Muscle layer of duodenum (tissue), 2 donors: ENCODE measurements around the gene OR2V1.
"Not testable (repeated sequence)": the region's sequence is repeated elsewhere in the genome, so short reads cannot be mapped to it uniquely, and the experiment has no call there.

Experiments
- H3K27ac ChIP-seq: one replicate; pipeline ENCODE4 v1.7.0; 2013; ENCODE audit warnings: mild to moderate bottlenecking, low read length
- H3K27me3 ChIP-seq: one replicate; pipeline ENCODE4 v1.7.0; 2013; ENCODE audit warnings: low read depth, mild to moderate bottlenecking, control low read depth, low read length
- H3K36me3 ChIP-seq, 2 donors: one replicate each; pipeline ENCODE4 v1.7.0; 2013; ENCODE audit warnings: low read length in 2 of 2, control low read depth in 1 of 2, mild to moderate bottlenecking in 1 of 2; ENCODE audit not compliant: insufficient read depth in 2 of 2, control insufficient read depth in 1 of 2
- H3K4me1 ChIP-seq, 2 donors: one replicate each; pipeline ENCODE4 v1.7.0; 2013; ENCODE audit warnings: low read length in 2 of 2, mild to moderate bottlenecking in 2 of 2, control low read depth in 1 of 2, moderate library complexity in 1 of 2; ENCODE audit not compliant: insufficient read depth in 2 of 2, control insufficient read depth in 1 of 2
- H3K4me3 ChIP-seq, 2 donors: one replicate each; pipeline ENCODE4 v1.7.0; 2013; ENCODE audit warnings: low read length in 2 of 2, low read depth in 1 of 2, mild to moderate bottlenecking in 1 of 2
- H3K9me3 ChIP-seq, 2 donors: one replicate each; pipeline ENCODE4 v1.7.0; 2013; ENCODE audit warnings: low read length in 2 of 2, control low read depth in 1 of 2, mild to moderate bottlenecking in 1 of 2; ENCODE audit not compliant: control insufficient read depth in 1 of 2
- donor health status: healthy.

OR2V1 gene, protein sequence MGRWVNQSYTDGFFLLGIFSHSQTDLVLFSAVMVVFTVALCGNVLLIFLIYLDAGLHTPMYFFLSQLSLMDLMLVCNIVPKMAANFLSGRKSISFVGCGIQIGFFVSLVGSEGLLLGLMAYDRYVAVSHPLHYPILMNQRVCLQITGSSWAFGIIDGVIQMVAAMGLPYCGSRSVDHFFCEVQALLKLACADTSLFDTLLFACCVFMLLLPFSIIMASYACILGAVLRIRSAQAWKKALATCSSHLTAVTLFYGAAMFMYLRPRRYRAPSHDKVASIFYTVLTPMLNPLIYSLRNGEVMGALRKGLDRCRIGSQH

GRCh38 chr5:181130832-181131496 lies at the start of gene OR2V1:
Gene OR2V1, minus strand, starts transcription at chr5:181131169. Its CDS starts 5,865 bp downstream, at chr5:181125304.
- Histone ChIP-seq H3K4me1 (no peaks in the 10 kb centered on the region), H3K27me3 (no peaks in the 10 kb centered on the region), H3K4me3 (no peak within 1 kb of the TSS), H3K9me3 (peaks cover 0 to 1% of the 10 kb centered on the region in 2 donors), H3K27ac (no peak within 1 kb of the TSS), H3K36me3 (no peaks in the 10 kb centered on the region)

DNA sequence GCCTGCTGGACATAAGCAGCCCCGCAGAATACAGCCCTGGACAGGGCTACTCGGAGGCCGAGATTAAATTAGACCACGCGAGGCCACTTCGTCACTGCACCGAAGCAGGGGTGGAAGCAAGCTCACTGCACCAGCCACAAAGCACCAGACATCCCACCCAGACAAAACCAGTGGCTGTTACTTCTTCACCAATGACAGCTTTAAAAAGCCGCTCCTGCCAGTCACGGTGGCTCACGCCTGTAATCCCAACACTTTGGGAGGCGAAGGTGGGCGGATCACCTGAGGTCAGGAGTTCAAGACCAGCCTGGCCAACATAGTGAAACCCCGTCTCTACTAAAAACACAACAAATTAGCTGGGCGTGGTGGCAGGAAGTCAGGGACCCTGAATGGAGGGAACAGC lies 46.6 kb upstream of the OR2V1 start:
- H3K27ac ChIP-seq, H3K9me3 ChIP-seq, H3K36me3 ChIP-seq, H3K4me3 ChIP-seq: not testable (repeated sequence)
- Histone ChIP-seq H3K4me1 (peaks cover 0 to 11% of the 10 kb centered on the region in 2 donors), H3K27me3 (peaks cover 17% of the 10 kb centered on the region)

DNA sequence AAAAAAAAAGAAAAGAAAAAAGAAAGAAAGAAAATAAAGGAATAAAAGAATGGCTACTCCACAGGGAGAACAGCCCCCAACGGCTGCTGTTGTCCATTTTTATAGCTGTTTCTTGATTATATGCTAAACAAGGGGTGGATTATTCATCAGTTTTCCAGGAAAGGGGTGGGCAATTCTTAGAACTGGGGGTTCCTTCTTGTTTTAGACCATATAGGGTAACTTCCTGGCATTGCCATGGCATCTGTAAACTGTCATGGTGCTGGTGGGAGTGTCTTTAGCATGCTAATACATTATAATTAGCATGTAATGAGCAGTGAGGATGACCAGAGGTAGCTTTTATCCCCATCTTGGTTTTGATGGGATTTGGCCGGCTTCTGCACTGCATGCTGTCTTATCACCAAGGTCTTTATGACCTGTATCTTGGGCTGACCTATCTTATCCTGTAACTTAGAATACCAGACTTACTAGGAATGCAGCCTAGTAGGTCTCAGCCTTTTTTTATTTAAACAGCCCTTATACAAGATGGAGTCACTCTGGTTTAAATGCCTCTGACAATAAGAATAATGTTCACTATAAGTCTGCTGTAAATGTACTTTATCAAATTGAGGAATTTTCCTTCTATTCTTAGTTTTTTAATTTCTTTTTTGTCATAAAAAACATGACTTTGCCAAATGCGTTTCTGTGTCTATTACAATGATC lies 45.4 kb upstream of the OR2V1 start:
- Histone ChIP-seq H3K9me3 (no peaks in the 10 kb centered on the region), H3K4me1 (peaks cover 0 to 11% of the 10 kb centered on the region in 2 donors), H3K27me3 (peaks cover 26% of the 10 kb centered on the region), H3K27ac (no peak overlapping the region), H3K36me3 (no peaks in the 10 kb centered on the region), H3K4me3 (no peak overlapping the region)

- H3K27ac ChIP-seq, result no peak overlapping the region
- H3K9me3 ChIP-seq, result no peaks in the 10 kb centered on the region
- H3K36me3 ChIP-seq, result no peaks in the 10 kb centered on the region
- no peak overlapping the region for H3K4me3 ChIP-seq
- peaks cover 0 to 18% of the 10 kb centered on the region in 2 donors for H3K4me1 ChIP-seq
- H3K27me3 ChIP-seq, result peaks cover 50% of the 10 kb centered on the region
Measured at GRCh38 chr5:181173420-181174342, 42.7 kb upstream of the OR2V1 start.

DNA sequence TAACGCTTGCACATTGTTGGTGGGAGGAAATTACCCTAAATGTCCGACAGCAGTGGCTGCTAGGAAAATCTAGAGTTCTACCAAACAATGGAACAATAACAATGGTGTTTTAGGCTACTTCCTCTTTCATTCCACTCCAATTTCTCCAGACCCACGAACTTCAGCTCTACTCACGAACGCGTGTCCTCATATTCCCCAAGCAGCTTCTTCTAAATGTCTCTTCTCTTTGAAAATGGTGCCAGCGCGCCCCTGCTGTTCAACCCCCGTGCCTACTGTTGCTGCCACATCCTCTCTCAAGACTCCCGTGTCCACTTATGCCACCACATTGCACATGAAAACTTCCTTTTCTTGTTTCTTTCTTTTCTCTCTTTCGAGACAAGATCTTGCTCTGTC lies 42.1 kb upstream of the OR2V1 start:
- Histone ChIP-seq H3K27me3 (peaks cover 56% of the 10 kb centered on the region), H3K4me1 (peaks cover 0 to 18% of the 10 kb centered on the region in 2 donors), H3K4me3 (no peak overlapping the region), H3K9me3 (no peaks in the 10 kb centered on the region), H3K36me3 (no peaks in the 10 kb centered on the region), H3K27ac (no peak overlapping the region)

DNA sequence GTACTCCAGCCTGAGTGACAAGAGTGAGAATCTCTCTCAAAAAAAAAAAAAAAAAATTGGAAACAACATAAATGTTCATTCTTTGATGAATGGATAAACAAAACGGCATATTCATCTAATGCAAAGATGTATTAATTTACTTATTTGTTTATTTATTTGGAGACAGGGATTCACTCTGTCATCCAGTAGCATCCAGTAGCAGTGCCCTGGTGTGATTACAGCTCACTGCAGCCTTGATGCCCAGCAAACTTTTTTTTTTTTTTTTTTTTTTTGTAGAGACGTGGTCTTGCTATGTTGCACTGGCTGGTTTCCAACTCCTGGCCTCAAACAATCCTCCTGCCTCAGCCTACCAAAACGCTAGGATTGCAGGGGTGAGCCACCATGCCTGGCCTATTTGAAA lies 40.8 kb upstream of the OR2V1 start:
- Histone ChIP-seq H3K27me3 (peaks cover 67% of the 10 kb centered on the region), H3K4me1 (peaks cover 0 to 18% of the 10 kb centered on the region in 2 donors), H3K27ac (no peak overlapping the region)

GRCh38 chr5:181170996-181171395 lies 40.0 kb upstream of the OR2V1 start:
- H3K4me1 ChIP-seq, result peaks cover 0 to 18% of the 10 kb centered on the region in 2 donors
- peaks cover 75% of the 10 kb centered on the region for H3K27me3 ChIP-seq
- H3K4me3 ChIP-seq, result no peak overlapping the region
- H3K9me3 ChIP-seq, result no peaks in the 10 kb centered on the region
- H3K27ac ChIP-seq, result no peak overlapping the region
- H3K36me3 ChIP-seq, result no peaks in the 10 kb centered on the region

More for the DNA sequence above, 40.8 kb upstream of the OR2V1 start:
- H3K9me3 ChIP-seq, result no peaks in the 10 kb centered on the region
- H3K36me3 ChIP-seq, result no peaks in the 10 kb centered on the region
- H3K4me3 ChIP-seq, result no peak overlapping the region

DNA sequence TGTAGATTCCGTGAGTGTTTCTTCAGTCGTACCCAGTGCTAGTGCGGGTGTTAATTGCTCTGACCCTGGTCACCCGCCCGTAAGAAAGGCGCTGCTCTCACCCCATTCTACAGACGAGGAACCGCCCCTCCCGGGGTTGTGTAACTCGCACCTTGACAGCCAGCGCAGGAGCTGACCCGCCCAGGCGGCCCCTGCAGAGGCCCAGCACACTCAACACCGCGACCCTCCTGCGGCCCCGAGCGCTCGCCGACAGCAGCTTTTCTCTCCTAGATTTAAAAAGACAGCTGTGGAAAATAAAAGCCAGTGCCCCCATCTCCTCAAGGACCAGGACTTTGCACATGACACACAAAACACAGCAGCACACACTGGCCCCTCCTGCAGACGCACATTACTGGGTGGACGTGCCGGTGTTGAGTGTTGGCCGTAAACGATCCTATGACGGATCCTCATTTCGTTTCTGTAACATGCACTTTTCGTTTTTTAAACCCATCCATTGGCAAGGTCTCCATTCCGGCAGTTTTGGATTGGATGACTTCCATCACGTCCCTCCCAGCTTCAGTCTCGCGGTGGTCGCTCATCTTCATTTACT lies 39.4 kb upstream of the OR2V1 start:
- Histone ChIP-seq H3K36me3 (no peaks in the 10 kb centered on the region), H3K4me3 (no peak overlapping the region), H3K27ac (no peak overlapping the region), H3K27me3 (peaks cover 77% of the 10 kb centered on the region), H3K4me1 (peaks cover 0 to 18% of the 10 kb centered on the region in 2 donors), H3K9me3 (no peaks in the 10 kb centered on the region)

GRCh38 chr5:181169459-181170236 lies 38.7 kb upstream of the OR2V1 start:
- not testable (repeated sequence) for H3K36me3 ChIP-seq, H3K9me3 ChIP-seq, H3K27ac ChIP-seq, H3K4me3 ChIP-seq
- peaks cover 0 to 18% of the 10 kb centered on the region in 2 donors for H3K4me1 ChIP-seq
- H3K27me3 ChIP-seq, result peaks cover 81% of the 10 kb centered on the region

- peaks cover 0 to 14% of the 10 kb centered on the region in 2 donors for H3K4me1 ChIP-seq
- no peak overlapping the region for H3K4me3 ChIP-seq
- no peak overlapping the region for H3K27ac ChIP-seq
- H3K36me3 ChIP-seq, result no peaks in the 10 kb centered on the region
- peaks cover 79% of the 10 kb centered on the region for H3K27me3 ChIP-seq
- H3K9me3 ChIP-seq, result no peaks in the 10 kb centered on the region
Measured at GRCh38 chr5:181168595-181169118, 37.7 kb upstream of the OR2V1 start.
